Suprapubic skin (tissue), 4 donors: Measurements from ENCODE around the gene ZNF473. TPM values are rescaled to one million over a fixed set of nuclear protein-coding genes. Genes with fewer than 3 reads are reported as not detected.
"Not testable (repeated sequence)": the region's sequence is repeated elsewhere in the genome, so short reads cannot be mapped to it uniquely, and the experiment has no call there.

ENCODE experiments used
- DNase-seq, 2 donors: peaks; one replicate each; pipeline ENCODE4 v3.0.0-alpha.2; 2019; ENCODE audit warnings: low spot score in 2 of 2
- H3K27ac ChIP-seq: fragments of 200-600 bp; sonication (generic); one replicate; pipeline ENCODE4 v1.5.1; 2019
- H3K27me3 ChIP-seq: fragments of 200-600 bp; sonication (generic); one replicate; pipeline ENCODE4 v1.5.1; 2019
- H3K36me3 ChIP-seq: fragments of 200-600 bp; sonication (generic); one replicate; pipeline ENCODE4 v1.5.1; 2019
- H3K4me1 ChIP-seq: fragments of 200-600 bp; sonication (generic); one replicate; pipeline ENCODE4 v1.5.1; 2019
- H3K4me3 ChIP-seq: fragments of 200-600 bp; sonication (generic); one replicate; pipeline ENCODE4 v1.5.1; 2019; ENCODE audit warnings: mild to moderate bottlenecking
- H3K9me3 ChIP-seq: fragments of 200-600 bp; sonication (generic); one replicate; pipeline ENCODE4 v1.5.1; 2019
- EP300 ChIP-seq: sonication (generic); formaldehyde crosslinking; IDR thresholded peaks from one replicate; pipeline ENCODE4 v1.6.1; 2017; ENCODE audit warnings: antibody characterized with exemption
- POLR2A ChIP-seq, 2 donors: fragments of 450-650 bp; IDR thresholded peaks; one replicate each; pipeline ENCODE4 v1.6.1; 2017; ENCODE audit warnings: antibody characterized with exemption in 2 of 2, mild to moderate bottlenecking in 2 of 2, moderate library complexity in 2 of 2
- POLR2AphosphoS5 ChIP-seq, 3 donors: sonication (generic); formaldehyde crosslinking; IDR thresholded peaks; one replicate each; pipeline ENCODE4 v1.6.1; 2017; ENCODE audit warnings: antibody characterized with exemption in 3 of 3
- WGBS: methylation state at CpG from one replicate; pipeline ENCODE4 v1.1.5; 2018; 5-methylcytosine and 5-hydroxymethylcytosine counted together
- total RNA-seq, 4 donors: library from RNA; depleted of rRNA; stranded (reverse); fragments of >200 nt; gene quantifications; one replicate each; pipeline ENCODE4 v1.1.0, GENCODE V29; 2016
- TF ChIP-seq, protein P1 (sequence below), 2 donors: fragments of 200-600 bp in 1 of 2; fragments of 450-650 bp in 1 of 2; sonication (generic) in 1 of 2; IDR thresholded peaks; one replicate each; pipeline ENCODE4 v1.5.1; 2016 to 2019; ENCODE audit warnings: antibody characterized with exemption in 2 of 2, mild to moderate bottlenecking in 1 of 2, moderate library complexity in 1 of 2

The ZNF473 gene
- total RNA-seq, 4 donors from 2014 or later = 8.5 to 18.5 (median 12.2) TPM

DNA sequence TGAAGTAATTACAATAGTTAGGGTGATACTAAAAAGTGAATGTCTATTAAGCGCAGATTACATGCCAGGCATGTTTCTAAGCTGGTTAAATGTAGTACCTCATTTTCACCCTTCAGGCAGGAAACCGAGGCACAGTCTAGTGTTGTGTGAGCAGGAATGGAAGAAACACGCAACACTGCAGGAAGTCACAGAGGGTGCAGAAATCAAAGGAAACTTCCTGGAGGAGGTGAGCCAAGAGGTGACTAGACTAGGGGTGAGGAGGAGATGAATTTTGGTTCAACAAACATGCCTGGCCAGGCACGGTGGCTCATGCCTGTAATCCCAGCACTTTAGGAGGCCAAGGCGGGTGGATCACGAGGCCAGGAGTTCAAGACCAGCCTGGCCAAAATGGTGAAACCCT is 41.8 kb downstream of the ZNF473 start:
- WGBS = 80% methylated on average over 6 of the region's 6 CpGs

DNA sequence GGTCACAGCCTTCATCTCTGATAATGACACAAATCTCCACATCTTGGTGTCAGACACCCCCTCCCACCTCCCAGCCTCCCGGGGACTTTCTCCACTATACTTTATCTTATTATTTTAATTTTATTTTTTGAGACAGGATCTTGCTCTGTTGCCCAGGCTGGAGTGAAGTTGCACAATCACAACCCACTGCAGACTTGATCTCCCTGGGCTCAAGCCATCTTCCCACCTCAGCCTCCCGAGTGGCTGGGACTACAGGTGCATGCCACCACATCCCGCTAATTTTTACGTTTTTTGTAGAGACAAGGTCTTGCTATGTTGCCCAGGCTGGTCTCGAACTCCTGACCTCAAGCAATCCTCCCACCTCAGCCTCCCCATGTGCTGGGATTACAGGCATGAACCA is 42.6 kb downstream of the ZNF473 start:
- not testable (repeated sequence) for H3K36me3 ChIP-seq, H3K4me3 ChIP-seq, H3K9me3 ChIP-seq, DNase-seq, H3K4me1 ChIP-seq, H3K27ac ChIP-seq, H3K27me3 ChIP-seq
- 78% methylated on average over 5 of the region's 5 CpGs for WGBS

More for the DNA sequence above, 41.8 kb downstream of the ZNF473 start:
- H3K27me3 ChIP-seq = no peaks in the 10 kb centered on the region
- H3K4me3 ChIP-seq = no peak overlapping the region
- no peaks in the 10 kb centered on the region for H3K9me3 ChIP-seq
- no peak for DNase-seq
- TF ChIP-seq POLR2A (IDR thresholded peaks at IDR 0.05) (no peak), POLR2AphosphoS5 (IDR thresholded peaks at IDR 0.05) (no peak), EP300 (no peak)
- TF ChIP-seq, protein P1, sequence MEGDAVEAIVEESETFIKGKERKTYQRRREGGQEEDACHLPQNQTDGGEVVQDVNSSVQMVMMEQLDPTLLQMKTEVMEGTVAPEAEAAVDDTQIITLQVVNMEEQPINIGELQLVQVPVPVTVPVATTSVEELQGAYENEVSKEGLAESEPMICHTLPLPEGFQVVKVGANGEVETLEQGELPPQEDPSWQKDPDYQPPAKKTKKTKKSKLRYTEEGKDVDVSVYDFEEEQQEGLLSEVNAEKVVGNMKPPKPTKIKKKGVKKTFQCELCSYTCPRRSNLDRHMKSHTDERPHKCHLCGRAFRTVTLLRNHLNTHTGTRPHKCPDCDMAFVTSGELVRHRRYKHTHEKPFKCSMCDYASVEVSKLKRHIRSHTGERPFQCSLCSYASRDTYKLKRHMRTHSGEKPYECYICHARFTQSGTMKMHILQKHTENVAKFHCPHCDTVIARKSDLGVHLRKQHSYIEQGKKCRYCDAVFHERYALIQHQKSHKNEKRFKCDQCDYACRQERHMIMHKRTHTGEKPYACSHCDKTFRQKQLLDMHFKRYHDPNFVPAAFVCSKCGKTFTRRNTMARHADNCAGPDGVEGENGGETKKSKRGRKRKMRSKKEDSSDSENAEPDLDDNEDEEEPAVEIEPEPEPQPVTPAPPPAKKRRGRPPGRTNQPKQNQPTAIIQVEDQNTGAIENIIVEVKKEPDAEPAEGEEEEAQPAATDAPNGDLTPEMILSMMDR (IDR thresholded peaks at IDR 0.05) = no peak
- no peak overlapping the region for H3K27ac ChIP-seq
- no peaks in the 10 kb centered on the region for H3K36me3 ChIP-seq
- H3K4me1 ChIP-seq = no peaks in the 10 kb centered on the region

DNA sequence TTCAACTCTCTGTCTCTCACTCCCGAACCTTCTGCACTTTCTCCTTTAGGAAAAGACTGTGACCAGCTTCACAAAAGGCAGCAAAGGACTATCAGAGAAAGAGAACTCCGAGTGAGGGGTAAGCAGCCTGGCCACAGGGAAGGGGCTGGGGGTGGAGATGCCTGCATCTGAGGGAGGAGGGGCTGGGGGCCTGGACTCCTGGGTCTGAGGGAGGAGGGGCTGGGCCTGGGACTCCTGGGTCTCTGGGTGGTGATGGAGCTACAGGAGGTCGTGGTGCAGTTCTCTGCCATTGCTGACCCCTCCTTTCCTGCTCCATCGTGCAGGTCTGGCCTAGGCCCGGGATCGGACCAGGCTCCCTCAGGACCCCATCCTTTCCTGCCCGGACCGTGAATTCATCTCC is 49.3 kb downstream of the ZNF473 start:
- not testable (repeated sequence) for H3K36me3 ChIP-seq, DNase-seq, H3K4me1 ChIP-seq, H3K9me3 ChIP-seq, H3K27me3 ChIP-seq, H3K27ac ChIP-seq, H3K4me3 ChIP-seq
- 100% methylated on average over 1 of the region's 8 CpGs for WGBS

DNA sequence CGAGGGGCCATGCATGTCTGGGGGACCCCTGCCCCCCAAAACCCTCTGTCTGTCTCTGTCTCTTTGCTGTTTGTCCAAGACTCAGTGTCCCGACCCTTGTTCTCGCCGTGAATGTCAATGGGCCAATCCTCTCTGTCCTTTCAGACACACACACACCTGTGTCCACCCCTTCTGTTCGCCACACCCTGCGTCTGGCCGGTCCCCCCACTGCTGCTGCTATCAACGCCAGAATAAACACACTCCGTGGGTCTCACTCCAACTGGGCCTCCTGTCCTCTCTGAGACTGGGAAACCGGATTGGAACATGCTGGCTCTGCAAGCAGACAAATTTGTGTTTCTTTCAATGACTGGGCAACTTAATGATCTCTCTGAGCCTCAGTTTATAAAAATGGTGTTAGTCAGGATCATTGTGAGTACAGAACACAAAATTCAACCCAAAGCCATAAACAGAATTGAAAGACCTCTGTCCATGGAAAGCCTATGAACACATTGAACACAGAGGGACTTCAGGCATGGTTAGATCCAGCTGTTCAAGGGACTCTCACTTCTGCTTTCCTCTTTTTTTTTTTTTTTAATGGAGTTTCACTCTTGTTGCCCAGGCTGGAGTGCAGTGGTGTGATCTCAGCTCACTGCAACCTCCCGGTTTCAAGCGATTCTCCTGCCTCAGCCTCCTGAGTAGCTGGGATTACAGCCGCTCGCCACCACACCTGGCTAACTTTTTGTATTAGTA is 50.0 kb downstream of the ZNF473 start:
- not testable (repeated sequence) for H3K9me3 ChIP-seq, H3K36me3 ChIP-seq, H3K27me3 ChIP-seq, H3K4me1 ChIP-seq, H3K4me3 ChIP-seq, DNase-seq, H3K27ac ChIP-seq
- 87% methylated on average over 14 of the region's 14 CpGs for WGBS

- H3K4me1 ChIP-seq, H3K4me3 ChIP-seq, H3K36me3 ChIP-seq, DNase-seq, H3K27me3 ChIP-seq, H3K27ac ChIP-seq, H3K9me3 ChIP-seq: not testable (repeated sequence)
- 64% methylated on average over 8 of the region's 10 CpGs for WGBS
Measured at GRCh38 chr19:50076581-50077355, 51.0 kb downstream of the ZNF473 start.

DNA sequence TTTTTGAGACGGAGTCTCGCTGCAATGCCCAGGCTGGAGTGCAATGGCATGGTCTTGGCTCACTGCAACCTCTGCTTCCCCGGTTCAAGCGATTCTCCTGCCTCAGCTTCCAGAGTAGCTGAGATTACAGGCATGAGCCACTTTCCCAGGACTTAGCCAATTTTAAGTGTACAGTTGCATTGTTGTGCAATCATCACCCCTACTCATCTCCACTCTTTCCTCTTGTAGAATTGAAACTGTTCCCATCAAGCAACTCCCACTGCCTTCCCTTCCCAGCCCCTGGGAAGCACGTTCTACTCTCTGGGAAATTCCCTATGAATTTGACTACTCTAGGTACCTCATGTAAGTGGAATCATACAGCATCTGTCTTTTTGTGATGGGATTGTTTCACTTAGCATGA is 53.2 kb downstream of the ZNF473 start:
- not testable (repeated sequence) for H3K4me1 ChIP-seq, H3K4me3 ChIP-seq, H3K36me3 ChIP-seq, H3K27me3 ChIP-seq, H3K9me3 ChIP-seq, DNase-seq, H3K27ac ChIP-seq
- 90% methylated on average over 4 of the region's 5 CpGs for WGBS

DNA sequence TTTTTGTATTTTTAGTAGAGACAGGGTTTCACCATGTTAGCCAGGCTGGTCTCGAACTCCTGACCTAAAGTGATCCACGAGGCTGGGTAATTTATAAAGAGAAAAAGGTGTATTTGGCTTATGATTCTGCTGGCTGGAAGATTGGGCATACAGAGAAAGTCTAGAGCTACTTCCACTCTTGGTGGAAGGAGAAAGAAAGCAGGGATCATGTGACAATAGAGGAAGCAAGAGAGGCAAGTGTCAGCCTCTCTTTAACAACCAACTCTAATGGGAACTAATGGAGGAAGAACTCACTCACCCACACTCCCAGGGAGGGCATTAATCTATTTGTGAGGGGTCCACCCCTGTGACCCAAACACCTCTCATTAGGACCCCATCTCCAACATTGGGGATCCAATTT is 58.6 kb downstream of the ZNF473 start:
- not testable (repeated sequence) for H3K27ac ChIP-seq, H3K4me3 ChIP-seq, H3K27me3 ChIP-seq, H3K4me1 ChIP-seq, DNase-seq, H3K36me3 ChIP-seq, H3K9me3 ChIP-seq
- WGBS = 76% methylated on average over 2 of the region's 2 CpGs

DNA sequence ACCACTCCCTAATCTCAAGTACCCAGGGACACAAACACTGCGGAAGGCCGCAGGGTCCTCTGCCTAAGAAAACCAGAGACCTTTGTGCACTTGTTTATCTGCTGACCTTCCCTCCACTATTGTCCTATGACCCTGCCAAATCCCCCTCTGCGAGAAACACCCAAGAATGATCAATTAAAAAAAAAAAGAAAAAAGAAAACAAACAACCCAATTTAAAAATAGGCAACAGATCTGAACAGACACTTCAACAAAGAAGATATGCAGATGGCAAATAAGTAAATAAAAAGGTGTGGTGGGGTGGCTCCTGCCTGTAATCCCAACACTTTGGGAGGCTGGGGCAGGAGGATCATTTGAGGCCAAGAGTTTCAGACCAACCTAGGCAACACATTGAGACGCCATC is 61.3 kb downstream of the ZNF473 start:
- not testable (repeated sequence) for H3K27me3 ChIP-seq, H3K4me3 ChIP-seq, H3K27ac ChIP-seq, H3K9me3 ChIP-seq, DNase-seq, H3K4me1 ChIP-seq, H3K36me3 ChIP-seq
- WGBS = 88% methylated on average over 4 of the region's 4 CpGs

GRCh38 chr19:50090706-50091105 is 64.9 kb downstream of the ZNF473 start:
- not testable (repeated sequence) for H3K9me3 ChIP-seq, H3K4me1 ChIP-seq, H3K27me3 ChIP-seq, H3K27ac ChIP-seq, H3K4me3 ChIP-seq, H3K36me3 ChIP-seq
- TF ChIP-seq, protein P1 (IDR thresholded peaks at IDR 0.05) = peak in 1 of 2 donors; percentile 24
- 46% methylated on average over 10 of the region's 10 CpGs for WGBS
- DNase-seq = peak in 1 of 2 donors; percentile 27

GRCh38 chr19:50091786-50092185 is 66.0 kb downstream of the ZNF473 start:
- not testable (repeated sequence) for H3K4me1 ChIP-seq, H3K27ac ChIP-seq, H3K9me3 ChIP-seq, H3K27me3 ChIP-seq, H3K4me3 ChIP-seq, H3K36me3 ChIP-seq
- peak; percentile 36 to 83 for DNase-seq
- 78% methylated on average over 5 of the region's 9 CpGs for WGBS

DNA sequence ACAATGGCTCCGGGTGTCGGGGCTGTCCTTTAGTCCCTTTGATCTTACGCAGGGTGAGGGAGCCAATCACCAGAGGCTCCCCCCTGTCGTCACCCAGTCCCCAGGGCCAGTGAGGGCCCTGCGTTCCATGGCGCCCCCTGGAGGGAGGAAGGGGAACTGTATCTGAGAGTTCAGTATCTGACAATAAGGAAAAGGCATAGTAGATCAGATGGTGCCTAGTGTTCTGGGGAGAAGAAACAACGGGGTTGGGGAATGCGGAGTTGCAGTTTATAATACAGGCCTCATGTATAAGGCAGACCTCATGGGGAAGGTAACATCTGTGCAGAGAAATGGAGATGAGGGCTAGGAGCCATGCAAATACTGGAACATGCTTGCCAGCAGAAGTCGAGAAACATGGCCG is 66.8 kb downstream of the ZNF473 start:
- not testable (repeated sequence) for H3K4me3 ChIP-seq, H3K36me3 ChIP-seq, DNase-seq, H3K4me1 ChIP-seq, H3K9me3 ChIP-seq, H3K27ac ChIP-seq, H3K27me3 ChIP-seq
- no CpG with 5 or more reads among the region's 10 CpGs for WGBS

- H3K27me3 ChIP-seq, H3K27ac ChIP-seq, DNase-seq, H3K9me3 ChIP-seq, H3K4me1 ChIP-seq, H3K36me3 ChIP-seq, H3K4me3 ChIP-seq: not testable (repeated sequence)
- no CpG with 5 or more reads among the region's 13 CpGs for WGBS
Measured at GRCh38 chr19:50097884-50098283, 72.1 kb downstream of the ZNF473 start.
